HG02840 (cell line): ENCODE results near the gene KIF4B.

Source experiments
- ATAC-seq: cut with Tn5 transposase; IDR thresholded peaks from one replicate; pipeline ENCODE4 v1.9.1; 2021; ENCODE audit warnings: mild to moderate bottlenecking, moderate library complexity, moderate number of reproducible peaks; ENCODE audit not compliant: unreplicated experiment, low FRiP score

Gene KIF4B

GRCh38 chr5:155052532-155052931 lies 39.0 kb downstream of the KIF4B start:
- no peak for ATAC-seq

- no peak for ATAC-seq
Measured at GRCh38 chr5:155053501-155053900, 39.9 kb downstream of the KIF4B start.

- no peak for ATAC-seq
Measured at GRCh38 chr5:155056644-155057269, 43.2 kb downstream of the KIF4B start.

- no peak for ATAC-seq
Measured at GRCh38 chr5:155057626-155058025, 44.1 kb downstream of the KIF4B start.

- ATAC-seq, result no peak
Measured at GRCh38 chr5:155064580-155064979, 51.0 kb downstream of the KIF4B start.

- no peak for ATAC-seq
Measured at GRCh38 chr5:155066886-155067595, 53.5 kb downstream of the KIF4B start.
